ENCODE measurements around the gene PLCG1.

DNA sequence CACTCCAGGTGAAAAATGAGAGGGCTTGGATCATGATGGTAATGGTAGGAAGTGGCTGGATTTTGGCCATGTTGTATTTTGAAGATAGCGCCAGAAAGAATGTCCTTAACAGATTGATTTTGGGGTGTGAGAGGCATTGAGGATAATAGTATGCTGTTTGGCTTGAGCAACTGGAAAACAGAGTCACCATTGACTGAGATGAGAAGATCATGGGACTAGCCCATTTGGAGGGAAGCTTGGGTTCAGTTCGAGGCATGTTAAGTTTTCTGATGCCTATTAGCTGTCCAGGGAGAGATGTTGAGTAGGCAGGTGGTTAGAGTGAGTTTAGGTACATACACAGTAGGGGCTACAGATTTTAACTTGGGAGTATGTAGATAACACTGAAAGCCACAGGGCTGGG lies 23.3 kb downstream of the PLCG1 start:
- no peak for TF ChIP-seq POLR2A (IDR thresholded peaks at IDR 0.05; ENCODE audit: control extremely low read depth in 1 of 2, low read depth in 2 of 2, low read length in 2 of 2)
- no peak for TF ChIP-seq EP300 (IDR thresholded peaks at IDR 0.05; ENCODE audit: borderline replicate concordance in 1 of 2, low read depth in 2 of 2, low read length in 2 of 2)
- no peak for TF ChIP-seq RBBP5 (IDR thresholded peaks at IDR 0.05; ENCODE audit: borderline replicate concordance, low read depth, low read length)
- no peak for TF ChIP-seq CTCF (IDR thresholded peaks at IDR 0.05; ENCODE audit: control extremely low read depth in 1 of 3, insufficient read depth in 1 of 3, low read depth in 1 of 3, low read length in 3 of 3)
- TF ChIP-seq, protein P1, sequence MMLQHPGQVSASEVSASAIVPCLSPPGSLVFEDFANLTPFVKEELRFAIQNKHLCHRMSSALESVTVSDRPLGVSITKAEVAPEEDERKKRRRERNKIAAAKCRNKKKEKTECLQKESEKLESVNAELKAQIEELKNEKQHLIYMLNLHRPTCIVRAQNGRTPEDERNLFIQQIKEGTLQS (IDR thresholded peaks at IDR 0.05; ENCODE audit: insufficient read depth, low read depth, low read length) = no peak
